Activated naive CD4-positive, alpha-beta T cell treated with Interleukin-2 at 50 U/mL for 16 hours (primary cell): ENCODE results near the gene SRSF4.

Experiments used
- DNase-seq: peaks from one replicate; pipeline ENCODE4 v3.0.0-alpha.2; 2020

Gene SRSF4

GRCh38 chr1:29200906-29201594 is 19.4 kb upstream of the SRSF4 start:
- no peak for DNase-seq

GRCh38 chr1:29197993-29198392 is 16.3 kb upstream of the SRSF4 start:
- no peak for DNase-seq

- DNase-seq = peak; percentile 7
These were observed 15.9 kb upstream of the SRSF4 start for GRCh38 chr1:29197590-29197924.

GRCh38 chr1:29196863-29197589 is 15.3 kb upstream of the SRSF4 start:
- DNase-seq = no peak

GRCh38 chr1:29195881-29196291 is 14.2 kb upstream of the SRSF4 start:
- DNase-seq = no peak

GRCh38 chr1:29193879-29194455 is 12.3 kb upstream of the SRSF4 start:
- no peak for DNase-seq

GRCh38 chr1:29190718-29191117 is 9.0 kb upstream of the SRSF4 start:
- DNase-seq = no peak

- DNase-seq = no peak
These were observed 5.0 kb upstream of the SRSF4 start for GRCh38 chr1:29186707-29187106.

- DNase-seq = no peak
These were observed 4.6 kb upstream of the SRSF4 start for GRCh38 chr1:29186252-29186651.

- DNase-seq = no peak
These were observed 1.6 kb upstream of the SRSF4 start for GRCh38 chr1:29183287-29183686.

GRCh38 chr1:29180497-29181412 is 945 bp downstream of the SRSF4 start:
- DNase-seq = peak; percentile 41

- DNase-seq = no peak
These were observed 2.0 kb downstream of the SRSF4 start for GRCh38 chr1:29179641-29180184.

GRCh38 chr1:29177022-29177705 is 4.5 kb downstream of the SRSF4 start:
- no peak for DNase-seq

- DNase-seq = no peak
These were observed 5.1 kb downstream of the SRSF4 start for GRCh38 chr1:29176576-29176975.

- no peak for DNase-seq
These were observed 9.2 kb downstream of the SRSF4 start for GRCh38 chr1:29172415-29172939.

- DNase-seq = no peak
These were observed 10.2 kb downstream of the SRSF4 start for GRCh38 chr1:29171521-29171920.

- no peak for DNase-seq
These were observed 10.6 kb downstream of the SRSF4 start for GRCh38 chr1:29171089-29171488.

- DNase-seq = no peak
These were observed 11.7 kb downstream of the SRSF4 start for GRCh38 chr1:29169976-29170375.

GRCh38 chr1:29167904-29168303 is 13.8 kb downstream of the SRSF4 start:
- no peak for DNase-seq

GRCh38 chr1:29166291-29166878 is 15.3 kb downstream of the SRSF4 start:
- no peak for DNase-seq

GRCh38 chr1:29164588-29164987 is 17.1 kb downstream of the SRSF4 start:
- no peak for DNase-seq
